ENCODE results near the gene CCNF. TPM values are rescaled to one million over a fixed set of nuclear protein-coding genes. Genes with fewer than 3 reads are reported as not detected.
A peak's percentile ranks its signal among the peaks of the same experiment; 100 is the strongest.

Gene CCNF
- total and polyA plus RNA-seq, 9 of the 15 experiments (the other 6 are each of a cell fraction or from before 2014, with no cell fraction given) = 4.1 to 70.1 (median 29.5) TPM

- H4K20me1 ChIP-seq (replicated peaks; ENCODE audit: control insufficient read depth, insufficient read depth, low read length) = peaks cover 3% of the 10 kb centered on the region; the same call in 1 of the 2 replicates
- H3K9ac ChIP-seq (ENCODE audit: insufficient read depth in 1 of 2, low read depth in 2 of 2, low read length in 2 of 2) = peak overlapping the region in 1 of 2 experiments; percentile 82; a peak in 1 of 4 replicates
- peaks cover 12 to 63% of the 10 kb centered on the region in 2 experiments for H3K4me1 ChIP-seq (replicated peaks in 1 of 2; ENCODE audit: control insufficient read depth in 2 of 2, insufficient read depth in 2 of 2, low read length in 2 of 2)
- 86% methylated on average over 10 of the region's 18 CpGs for WGBS (ENCODE audit: insufficient coverage, low coverage, missing lambda C conversion rate)
- POLR2A ChIA-PET = interaction anchor here (0.8 to 1.2 kb wide), 6 partner anchors 19 to 347 kb away, joined by 3 to 4 read pairs (median 3); partner anchors contain the start of gene TRAF7
- H3K36me3 ChIP-seq (ENCODE audit: control insufficient read depth, insufficient read depth, low read length) = peaks cover 56% of the 10 kb centered on the region; the same call in 2 of the 3 replicates
- CTCF ChIA-PET (ENCODE audit: low intra/inter-chr PET ratio) = interaction anchor here (0.6 to 3.5 kb wide), 9 partner anchors 12 to 498 kb away, joined by 3 to 17 read pairs (median 3); partner anchors contain the start of genes ABCA3, ATP6V0C, CCNF and TBC1D24
- in situ Hi-C loops (cut with MboI) (no loop called here), intact Hi-C loops (cut with micrococcal nuclease) (loop anchor here (1.0 to 10.0 kb wide), 4 partner anchors 35 to 206 kb away; partner anchors contain the start of genes ABCA3 and CCNF)
- no peaks in the 10 kb centered on the region for H3K9me1 ChIP-seq (ENCODE audit: control insufficient read depth, insufficient read depth, low read length)
- no peak for DNase-seq (ENCODE audit: extremely low read depth in 1 of 4, low spot score in 3 of 4)
- FAIRE-seq = no peak
- H3K4me2 ChIP-seq (ENCODE audit: insufficient read depth, low read length) = no peak overlapping the region
- no peak for ATAC-seq
- no peaks in the 10 kb centered on the region for H3K9me3 ChIP-seq (replicated peaks; ENCODE audit: control insufficient read depth, insufficient read depth, low read depth, low read length)
- no peaks in the 10 kb centered on the region for H3K27me3 ChIP-seq (ENCODE audit: control insufficient read depth in 2 of 2, insufficient read depth in 2 of 2, low read length in 2 of 2)
- no TSS peak for BruUV-seq (replicated peaks)
- peak; percentile 26; the same call in 1 of the 2 replicates for TF ChIP-seq MAX (CRISPR knock-in tag; IDR thresholded peaks at IDR 0.05)
- no peak for TF ChIP-seq HNRNPL (IDR thresholded peaks at IDR 0.05; ENCODE audit: low read depth, low read length)
- H3K79me2 ChIP-seq (ENCODE audit: control insufficient read depth, insufficient read depth, low read length) = peaks cover 13% of the 10 kb centered on the region
- H2AFZ ChIP-seq (ENCODE audit: low read depth, low read length) = no peak overlapping the region
- H3K4me3 ChIP-seq = no peak overlapping the region
- no peak overlapping the region for H3K27ac ChIP-seq (ENCODE audit: extremely low read depth, low read depth, low read length)
Observed at GRCh38 chr16:2501946-2502895, 73.0 kb downstream of the CCNF start.

All from K562 (cell line).